ENCODE measurements around the gene MARCHF10. TPM values are rescaled to one million over a fixed set of nuclear protein-coding genes. Genes with fewer than 3 reads are reported as not detected.

The MARCHF10 gene
- total and polyA plus RNA-seq, 12 donors = 0.04 TPM; not detected in 11

GRCh38 chr17:62794666-62794971 lies 13.5 kb downstream of the MARCHF10 start:
- H3K27me3 ChIP-seq = peaks cover 0 to 6% (median 0%) of the 10 kb centered on the region in 7 donors
- intact Hi-C loops (cut with DNase I) = no loop called here
- no peak for DNase-seq

GRCh38 chr17:62793919-62794665 lies 14.0 kb downstream of the MARCHF10 start:
- 80 to 82% methylated on average over 3 of the region's 3 CpGs for WGBS, 2 donors
- no peak for TF ChIP-seq CTCF (IDR thresholded peaks at IDR 0.05)

More at GRCh38 chr17:62794666-62794971, 13.5 kb downstream of the MARCHF10 start:
- Histone ChIP-seq H3K4me1 (peaks cover 0 to 5% (median 0%) of the 10 kb centered on the region in 9 donors), H3K36me3 (no peaks in the 10 kb centered on the region), H3K4me3 (no peak overlapping the region), H3K27ac (no peak overlapping the region), H3K9me3 (no peaks in the 10 kb centered on the region)
- no peak for TF ChIP-seq CTCF (IDR thresholded peaks at IDR 0.05)
- 52 to 54% methylated on average over 4 of the region's 4 CpGs for WGBS, 2 donors
- ATAC-seq = no peak

GRCh38 chr17:62792447-62792800 lies 15.7 kb downstream of the MARCHF10 start:
- no peak overlapping the region for H3K4me3 ChIP-seq
- H3K4me1 ChIP-seq = peaks cover 0 to 5% (median 0%) of the 10 kb centered on the region in 9 donors
- peaks cover 0 to 6% (median 0%) of the 10 kb centered on the region in 7 donors for H3K27me3 ChIP-seq
- ATAC-seq = no peak
- intact Hi-C loops (cut with DNase I) = no loop called here
- no peak for DNase-seq
- H3K9me3 ChIP-seq = no peaks in the 10 kb centered on the region
- no peak overlapping the region for H3K27ac ChIP-seq
- no peak for TF ChIP-seq CTCF (IDR thresholded peaks at IDR 0.05)
- no peaks in the 10 kb centered on the region for H3K36me3 ChIP-seq
- 100% methylated on average over 1 of the region's 1 CpG for WGBS, 2 donors

More at GRCh38 chr17:62793919-62794665, 14.0 kb downstream of the MARCHF10 start:
- intact Hi-C loops (cut with DNase I) = no loop called here
- Histone ChIP-seq H3K27ac (no peak overlapping the region), H3K9me3 (no peaks in the 10 kb centered on the region), H3K27me3 (peaks cover 0 to 6% (median 0%) of the 10 kb centered on the region in 7 donors), H3K4me1 (peaks cover 0 to 5% (median 0%) of the 10 kb centered on the region in 9 donors), H3K4me3 (no peak overlapping the region), H3K36me3 (no peaks in the 10 kb centered on the region)
- no peak for DNase-seq
- ATAC-seq = no peak

GRCh38 chr17:62791767-62792446 lies 16.2 kb downstream of the MARCHF10 start:
- Histone ChIP-seq H3K27ac (no peak overlapping the region), H3K36me3 (no peaks in the 10 kb centered on the region), H3K4me1 (peaks cover 0 to 5% (median 0%) of the 10 kb centered on the region in 9 donors), H3K9me3 (no peaks in the 10 kb centered on the region), H3K27me3 (peaks cover 0 to 6% (median 0%) of the 10 kb centered on the region in 7 donors), H3K4me3 (no peak overlapping the region)
- TF ChIP-seq CTCF (IDR thresholded peaks at IDR 0.05) = no peak
- intact Hi-C loops (cut with DNase I) = no loop called here
- DNase-seq (no peak), ATAC-seq (no peak)
- WGBS, 2 donors = 70 to 80% methylated on average over 12 of the region's 12 CpGs
